Stimulated activated naive CD8-positive, alpha-beta T cell treated with anti-CD3 and anti-CD28 coated beads, Interleukin-15, amount 100 ng/mL, for 72 hours (primary cell): ENCODE measurements around the gene CFAP45.

Experiments
- ATAC-seq: fragments of 150-1000 bp; cut with Tn5 transposase; 2 replicates; pipeline ENCODE4 v1.10.0; 2021; ENCODE audit warnings: mild to moderate bottlenecking, moderate library complexity
- DNase-seq, 2 donors: peaks; one replicate each; pipeline ENCODE4 v3.0.0; 2021 to 2022
- H3K27ac Mint-ChIP-seq, 2 donors: one replicate each; pipeline ENCODE4 v1.8.0; 2022; ENCODE audit warnings: mild to moderate bottlenecking in 2 of 2, mixed read lengths in 2 of 2, moderate library complexity in 2 of 2
- H3K27me3 Mint-ChIP-seq: one replicate; pipeline ENCODE4 v1.8.0; 2022; ENCODE audit warnings: mixed read lengths
- H3K4me1 Mint-ChIP-seq: one replicate; pipeline ENCODE4 v1.8.0; 2022; ENCODE audit warnings: mild to moderate bottlenecking, mixed read lengths
- H3K4me3 Mint-ChIP-seq, 2 donors: one replicate each; pipeline ENCODE4 v1.8.0; 2022; ENCODE audit warnings: mild to moderate bottlenecking in 2 of 2, mixed read lengths in 2 of 2, moderate library complexity in 1 of 2
- H3K9me3 Mint-ChIP-seq, 2 donors: one replicate each; pipeline ENCODE4 v1.8.0; 2022; ENCODE audit warnings: mixed read lengths in 2 of 2

Gene CFAP45

GRCh38 chr1:159900086-159900680, at the start of gene CFAP45:
TSS of gene CFAP45 (minus strand) at chr1:159900165. CDS start at chr1:159900098, 67 bp downstream.
- Mint-ChIP-seq H3K27ac (peak within 1 kb of the TSS in 1 of 2 donors; percentile 35), H3K9me3 (peaks cover 0 to 6% of the 10 kb centered on the region in 2 donors)
- DNase-seq, result no peak

GRCh38 chr1:159949123-159949522, 49.2 kb upstream of the CFAP45 start:
- ATAC-seq (no peak), DNase-seq (no peak)
- Mint-ChIP-seq H3K4me3 (no peak overlapping the region), H3K27me3 (peaks cover 44% of the 10 kb centered on the region), H3K4me1 (peaks cover 16% of the 10 kb centered on the region), H3K9me3 (no peaks in the 10 kb centered on the region), H3K27ac (no peak overlapping the region)

More at GRCh38 chr1:159900086-159900680, at the start of gene CFAP45:
- ATAC-seq, result no peak
- Mint-ChIP-seq H3K4me1 (no peaks in the 10 kb centered on the region), H3K4me3 (no peak within 1 kb of the TSS), H3K27me3 (peaks cover 1% of the 10 kb centered on the region)

GRCh38 chr1:159947942-159948341, 48.0 kb upstream of the CFAP45 start:
- no peak for ATAC-seq
- H3K27me3 Mint-ChIP-seq, result peaks cover 46% of the 10 kb centered on the region
- DNase-seq, result no peak
- no peak overlapping the region for H3K4me3 Mint-ChIP-seq
- no peaks in the 10 kb centered on the region for H3K9me3 Mint-ChIP-seq
- H3K27ac Mint-ChIP-seq, result no peak overlapping the region
- peaks cover 16% of the 10 kb centered on the region for H3K4me1 Mint-ChIP-seq

GRCh38 chr1:159946242-159947187, 46.5 kb upstream of the CFAP45 start:
- Mint-ChIP-seq H3K4me1 (peaks cover 16% of the 10 kb centered on the region), H3K27ac (no peak overlapping the region), H3K4me3 (peak overlapping the region; percentile 68 to 71), H3K9me3 (no peaks in the 10 kb centered on the region), H3K27me3 (peaks cover 44% of the 10 kb centered on the region)
- ATAC-seq (no peak), DNase-seq (no peak)

GRCh38 chr1:159945483-159946241, 45.7 kb upstream of the CFAP45 start, which contains the start of gene IGSF9:
TSS of gene IGSF9 (minus strand) at chr1:159945613. CDS start at chr1:159943454, 2,159 bp downstream.
- no peak within 1 kb of the TSS for H3K27ac Mint-ChIP-seq
- H3K27me3 Mint-ChIP-seq, result peaks cover 41% of the 10 kb centered on the region
- H3K9me3 Mint-ChIP-seq, result no peaks in the 10 kb centered on the region

GRCh38 chr1:159944623-159945455, 44.9 kb upstream of the CFAP45 start:
- Mint-ChIP-seq H3K4me1 (peaks cover 16% of the 10 kb centered on the region), H3K27me3 (peaks cover 41% of the 10 kb centered on the region), H3K27ac (no peak overlapping the region), H3K4me3 (peak overlapping the region; percentile 68 to 71), H3K9me3 (no peaks in the 10 kb centered on the region)
- ATAC-seq (no peak), DNase-seq (no peak)

More at GRCh38 chr1:159945483-159946241, 45.7 kb upstream of the CFAP45 start, which contains the start of gene IGSF9:
- DNase-seq (peak; percentile 65 to 69), ATAC-seq (peak; percentile 81)
- peak within 1 kb of the TSS; percentile 68 to 71 for H3K4me3 Mint-ChIP-seq
- H3K4me1 Mint-ChIP-seq, result peaks cover 16% of the 10 kb centered on the region

- H3K4me1 Mint-ChIP-seq, result peaks cover 16% of the 10 kb centered on the region
- peaks cover 41% of the 10 kb centered on the region for H3K27me3 Mint-ChIP-seq
- no peak overlapping the region for H3K27ac Mint-ChIP-seq
- no peak overlapping the region for H3K4me3 Mint-ChIP-seq
- no peak for ATAC-seq
- H3K9me3 Mint-ChIP-seq, result no peaks in the 10 kb centered on the region
- no peak for DNase-seq
These were observed 44.1 kb upstream of the CFAP45 start for GRCh38 chr1:159943908-159944622.

GRCh38 chr1:159943278-159943640, 43.3 kb upstream of the CFAP45 start:
- DNase-seq (no peak), ATAC-seq (no peak)
- H3K4me3 Mint-ChIP-seq, result no peak overlapping the region
- peaks cover 41% of the 10 kb centered on the region for H3K27me3 Mint-ChIP-seq
- peaks cover 18% of the 10 kb centered on the region for H3K4me1 Mint-ChIP-seq
- no peak overlapping the region for H3K27ac Mint-ChIP-seq
- no peaks in the 10 kb centered on the region for H3K9me3 Mint-ChIP-seq

GRCh38 chr1:159942632-159943277, 42.8 kb upstream of the CFAP45 start:
- no peaks in the 10 kb centered on the region for H3K9me3 Mint-ChIP-seq
- H3K27ac Mint-ChIP-seq, result no peak overlapping the region
- peaks cover 20% of the 10 kb centered on the region for H3K4me1 Mint-ChIP-seq
- ATAC-seq (no peak), DNase-seq (no peak)
- H3K27me3 Mint-ChIP-seq, result peaks cover 41% of the 10 kb centered on the region
- H3K4me3 Mint-ChIP-seq, result no peak overlapping the region

- Mint-ChIP-seq H3K4me1 (peaks cover 20% of the 10 kb centered on the region), H3K27ac (no peak overlapping the region), H3K27me3 (peaks cover 41% of the 10 kb centered on the region), H3K4me3 (no peak overlapping the region), H3K9me3 (no peaks in the 10 kb centered on the region)
- ATAC-seq, result no peak
- no peak for DNase-seq
These were observed 41.9 kb upstream of the CFAP45 start for GRCh38 chr1:159941591-159942560.

- H3K27me3 Mint-ChIP-seq, result peaks cover 41% of the 10 kb centered on the region
- H3K27ac Mint-ChIP-seq, result no peak overlapping the region
- no peak overlapping the region for H3K4me3 Mint-ChIP-seq
- peaks cover 24% of the 10 kb centered on the region for H3K4me1 Mint-ChIP-seq
- ATAC-seq, result no peak
- no peak for DNase-seq
- H3K9me3 Mint-ChIP-seq, result no peaks in the 10 kb centered on the region
These were observed 41.2 kb upstream of the CFAP45 start for GRCh38 chr1:159941141-159941540.

GRCh38 chr1:159940006-159940620, 40.1 kb upstream of the CFAP45 start:
- H3K9me3 Mint-ChIP-seq, result no peaks in the 10 kb centered on the region
- H3K27ac Mint-ChIP-seq, result no peak overlapping the region
- DNase-seq (no peak), ATAC-seq (no peak)
- H3K27me3 Mint-ChIP-seq, result peaks cover 33% of the 10 kb centered on the region
- H3K4me3 Mint-ChIP-seq, result no peak overlapping the region
- H3K4me1 Mint-ChIP-seq, result peaks cover 15% of the 10 kb centered on the region

- Mint-ChIP-seq H3K4me1 (peaks cover 10% of the 10 kb centered on the region), H3K27me3 (peaks cover 28% of the 10 kb centered on the region), H3K27ac (no peak overlapping the region), H3K4me3 (no peak overlapping the region), H3K9me3 (no peaks in the 10 kb centered on the region)
- DNase-seq (no peak), ATAC-seq (no peak)
These were observed 39.7 kb upstream of the CFAP45 start for GRCh38 chr1:159939678-159940002.
